K562 (cell line): ENCODE results near the gene RCHY1. TPM values are rescaled to one million over a fixed set of nuclear protein-coding genes. Genes with fewer than 3 reads are reported as not detected.

Source experiments
- E4F1 ChIP-seq: fragments of 250-450 bp; sonication (Bioruptor Pico); IDR thresholded peaks from 2 replicates; pipeline ENCODE4 v1.5.0; 2021; ENCODE audit warnings: mild to moderate bottlenecking, borderline replicate concordance
- FOS ChIP-seq: IDR thresholded peaks from 3 replicates; pipeline ENCODE4 v1.6.1; 2011; ENCODE audit not compliant: insufficient read length; ENCODE audit errors: extremely low read depth
- HES1 ChIP-seq: fragments of 450-650 bp; IDR thresholded peaks from 2 replicates; pipeline ENCODE4 v1.6.1; 2016; ENCODE audit warnings: low read depth, mild to moderate bottlenecking, moderate library complexity
- HEY1 ChIP-seq: fragments of 250-450 bp; sonication (Bioruptor Pico); IDR thresholded peaks from 2 replicates; pipeline ENCODE4 v1.5.0; 2020; ENCODE audit warnings: mild to moderate bottlenecking, moderate library complexity, borderline replicate concordance
- NCOA4 ChIP-seq: fragments of 450-650 bp; IDR thresholded peaks from 2 replicates; pipeline ENCODE4 v1.6.1; 2018; ENCODE audit warnings: mild to moderate bottlenecking; ENCODE audit not compliant: partially characterized antibody
- PATZ1 ChIP-seq: fragments of 250-450 bp; sonication (Bioruptor Pico); IDR thresholded peaks from 2 replicates; pipeline ENCODE4 v1.5.0; 2020; ENCODE audit warnings: mild to moderate bottlenecking, borderline replicate concordance
- RAD21 ChIP-seq, 2 experiments: fragments of 250-450 bp in 1 of 2; fragments of 450-650 bp in 1 of 2; sonication (Bioruptor Pico) in 1 of 2; formaldehyde crosslinking in 1 of 2; IDR thresholded peaks in 1 of 2; conservative IDR thresholded peaks in 1 of 2; 2 replicates each; pipeline versions ENCODE4 v1.4.0 to v1.8.0; 2020 to 2022; ENCODE audit warnings: mild to moderate bottlenecking in 2 of 2, moderate library complexity in 1 of 2
- STAT5A ChIP-seq: IDR thresholded peaks from 2 replicates; pipeline ENCODE4 v1.6.1; 2012; ENCODE audit warnings: low read length, inconsistent platforms, borderline replicate concordance
- YBX1 ChIP-seq: fragments of 450-650 bp; IDR thresholded peaks from 2 replicates; pipeline ENCODE4 v1.7.1; 2016; ENCODE audit warnings: mild to moderate bottlenecking
- ZBTB40 ChIP-seq, 2 experiments: fragments of 450-650 bp in 1 of 2; sonication (generic) in 1 of 2; formaldehyde crosslinking in 1 of 2; IDR thresholded peaks; 2 replicates each; pipeline versions ENCODE4 v1.7.1 to v1.9.0; 2016 to 2022; ENCODE audit warnings: inconsistent platforms in 1 of 2, mild to moderate bottlenecking in 1 of 2, missing genetic modification reagents in 1 of 2
- ZBTB8A ChIP-seq: fragments of 450-650 bp; IDR thresholded peaks from 2 replicates; pipeline ENCODE4 v1.6.1; 2018; ENCODE audit warnings: mild to moderate bottlenecking, moderate library complexity; ENCODE audit not compliant: partially characterized antibody
- polyA plus RNA-seq, 8 experiments: library from polyadenylated mRNA; depleted of rRNA in 4 of 8; stranded (reverse) in 5 of 8; unstranded in 3 of 8; fragments of >200 nt; fragmentation: Nextera tagmentation in 2 of 8; fragmentation: Illumina TruSeq in 1 of 8; extraction: Ambion mirVana in 2 of 8; extraction: Trizol in 1 of 8; gene quantifications; 2 replicates each; pipeline versions ENCODE4 v1.2.1 to v1.2.3, GENCODE V29; 2011 to 2014; ENCODE audit warnings: inconsistent platforms in 1 of 8, missing spikeins in 1 of 8
- total RNA-seq, 7 experiments: library from RNA; depleted of rRNA in 6 of 7; stranded (reverse); fragments of >200 nt in 6 of 7; fragmentation: Illumina TruSeq in 2 of 7; extraction: Trizol in 2 of 7; gene quantifications; 2 replicates each; pipeline versions ENCODE4 v1.2.1 to v1.2.3, GENCODE V29; 2011 to 2021; ENCODE audit warnings: low replicate concordance in 1 of 7

RCHY1 gene
- total and polyA plus RNA-seq, 9 of the 15 experiments (the other 6 are each of a cell fraction or from before 2014, with no cell fraction given), result 27.3 to 85.1 (median 45.9) TPM

- no peak for TF ChIP-seq FOS
- no peak for TF ChIP-seq ZBTB40 (IDR thresholded peaks at IDR 0.05)
- TF ChIP-seq ZBTB40 (CRISPR knock-in tag; IDR thresholded peaks at IDR 0.05), result no peak
- no peak for TF ChIP-seq RAD21 (CRISPR knock-in tag; conservative IDR thresholded peaks at IDR 0.05 in 1 of 2, IDR thresholded peaks at IDR 0.05 in 1 of 2)
- TF ChIP-seq PATZ1 (CRISPR knock-in tag), result no peak
- TF ChIP-seq HEY1, result no peak
- no peak for TF ChIP-seq NCOA4
- TF ChIP-seq ZBTB8A, result no peak
- no peak for TF ChIP-seq E4F1 (CRISPR knock-in tag)
- peak; percentile 69 for TF ChIP-seq STAT5A
- no peak for TF ChIP-seq YBX1
- TF ChIP-seq HES1, result peak; percentile 46; the same call in 1 of the 2 replicates
Measured at GRCh38 chr4:75512386-75513211, 1.6 kb downstream of the RCHY1 start (continued).
